Measurements from ENCODE around the gene LCP2. TPM values are rescaled to one million over a fixed set of nuclear protein-coding genes. Genes with fewer than 3 reads are reported as not detected.
"Not testable (repeated sequence)": the region's sequence is repeated elsewhere in the genome, so short reads cannot be mapped to it uniquely, and the experiment has no call there.

The LCP2 gene
- total RNA-seq, 2 donors from 2014 or later = 19.3 to 25.0 TPM

- intact Hi-C loops (cut with DNase I) = loop anchor here in 1 of 2 donors (10.0 kb wide), 2 partner anchors 91 to 161 kb away; no protein-coding TSS in a partner anchor
- DNase-seq (ENCODE audit: low spot score) = no peak
Observed at GRCh38 chr5:170263906-170264305, 33.7 kb downstream of the LCP2 start.

GRCh38 chr5:170262061-170263045, 35.2 kb downstream of the LCP2 start:
- intact Hi-C loops (cut with DNase I) = loop anchor here in 1 of 2 donors (10.0 kb wide), 2 partner anchors 92 to 162 kb away; no protein-coding TSS in a partner anchor
- no peak for DNase-seq (ENCODE audit: low spot score)

GRCh38 chr5:170261528-170262043, 36.0 kb downstream of the LCP2 start:
- no peak for DNase-seq (ENCODE audit: low spot score)
- intact Hi-C loops (cut with DNase I) = loop anchor here in 1 of 2 donors (10.0 kb wide), 2 partner anchors 93 to 163 kb away; no protein-coding TSS in a partner anchor

GRCh38 chr5:170257370-170257769, 40.2 kb downstream of the LCP2 start:
- intact Hi-C loops (cut with DNase I) = no loop called here
- DNase-seq (ENCODE audit: low spot score) = no peak

GRCh38 chr5:170256571-170256970, 41.0 kb downstream of the LCP2 start:
- no peak for DNase-seq (ENCODE audit: low spot score)
- intact Hi-C loops (cut with DNase I) = no loop called here

GRCh38 chr5:170254056-170254455, 43.5 kb downstream of the LCP2 start:
- no peak for DNase-seq (ENCODE audit: low spot score)
- intact Hi-C loops (cut with DNase I) = no loop called here

- intact Hi-C loops (cut with DNase I) = no loop called here
- DNase-seq (ENCODE audit: low spot score) = no peak
Observed at GRCh38 chr5:170252720-170253350, 44.7 kb downstream of the LCP2 start.

GRCh38 chr5:170252109-170252508, 45.5 kb downstream of the LCP2 start:
- no peak for DNase-seq (ENCODE audit: low spot score)
- intact Hi-C loops (cut with DNase I) = no loop called here

- intact Hi-C loops (cut with DNase I) = no loop called here
Observed at GRCh38 chr5:170251462-170251861, 46.1 kb downstream of the LCP2 start.

GRCh38 chr5:170250810-170251317, 46.7 kb downstream of the LCP2 start:
- DNase-seq (ENCODE audit: low spot score) = no peak
- intact Hi-C loops (cut with DNase I) = no loop called here

More at GRCh38 chr5:170251462-170251861, 46.1 kb downstream of the LCP2 start:
- no peak for DNase-seq (ENCODE audit: low spot score)

- intact Hi-C loops (cut with DNase I) = no loop called here
- no peak for DNase-seq (ENCODE audit: low spot score)
Observed at GRCh38 chr5:170249355-170249754, 48.2 kb downstream of the LCP2 start.

- DNase-seq (ENCODE audit: low spot score); intact Hi-C loops (cut with DNase I): not testable (repeated sequence)
Observed at GRCh38 chr5:170248931-170249227, 48.7 kb downstream of the LCP2 start.

GRCh38 chr5:170248172-170248930, 49.2 kb downstream of the LCP2 start:
- intact Hi-C loops (cut with DNase I) = no loop called here
- no peak for DNase-seq (ENCODE audit: low spot score)

- no peak for DNase-seq (ENCODE audit: low spot score)
- intact Hi-C loops (cut with DNase I) = no loop called here
Observed at GRCh38 chr5:170247363-170247762, 50.2 kb downstream of the LCP2 start.

GRCh38 chr5:170246126-170246870, 51.3 kb downstream of the LCP2 start:
- no peak for DNase-seq (ENCODE audit: low spot score)
- intact Hi-C loops (cut with DNase I) = no loop called here

- DNase-seq (ENCODE audit: low spot score); intact Hi-C loops (cut with DNase I): not testable (repeated sequence)
Observed at GRCh38 chr5:170245436-170245835, 52.1 kb downstream of the LCP2 start.

- DNase-seq (ENCODE audit: low spot score) = no peak
- intact Hi-C loops (cut with DNase I) = no loop called here
Observed at GRCh38 chr5:170238456-170239196, 59.0 kb downstream of the LCP2 start.

Measured in posterior vena cava (tissue), 2 donors.